HT1080 (cell line): ENCODE data around the gene ADCK2. TPM values are rescaled to one million over a fixed set of nuclear protein-coding genes. Genes with fewer than 3 reads are reported as not detected.
"Not testable (repeated sequence)": the region's sequence is repeated elsewhere in the genome, so short reads cannot be mapped to it uniquely, and the experiment has no call there.

Experiments used
- DNase-seq: peaks from one replicate; pipeline ENCODE4 v3.0.0-alpha.2; 2015; ENCODE audit warnings: low read depth
- total RNA-seq: library from RNA; depleted of rRNA; stranded (reverse); fragments of >200 nt; shearing (Covaris generic); gene quantifications from 2 replicates; pipeline ENCODE4 v1.2.3, GENCODE V29; 2014

ADCK2 gene
- total RNA-seq, 1 experiment from 2014 or later, result 27.6 TPM

GRCh38 chr7:140674356-140674800, 1.6 kb downstream of the ADCK2 start:
- DNase-seq, result no peak

DNA sequence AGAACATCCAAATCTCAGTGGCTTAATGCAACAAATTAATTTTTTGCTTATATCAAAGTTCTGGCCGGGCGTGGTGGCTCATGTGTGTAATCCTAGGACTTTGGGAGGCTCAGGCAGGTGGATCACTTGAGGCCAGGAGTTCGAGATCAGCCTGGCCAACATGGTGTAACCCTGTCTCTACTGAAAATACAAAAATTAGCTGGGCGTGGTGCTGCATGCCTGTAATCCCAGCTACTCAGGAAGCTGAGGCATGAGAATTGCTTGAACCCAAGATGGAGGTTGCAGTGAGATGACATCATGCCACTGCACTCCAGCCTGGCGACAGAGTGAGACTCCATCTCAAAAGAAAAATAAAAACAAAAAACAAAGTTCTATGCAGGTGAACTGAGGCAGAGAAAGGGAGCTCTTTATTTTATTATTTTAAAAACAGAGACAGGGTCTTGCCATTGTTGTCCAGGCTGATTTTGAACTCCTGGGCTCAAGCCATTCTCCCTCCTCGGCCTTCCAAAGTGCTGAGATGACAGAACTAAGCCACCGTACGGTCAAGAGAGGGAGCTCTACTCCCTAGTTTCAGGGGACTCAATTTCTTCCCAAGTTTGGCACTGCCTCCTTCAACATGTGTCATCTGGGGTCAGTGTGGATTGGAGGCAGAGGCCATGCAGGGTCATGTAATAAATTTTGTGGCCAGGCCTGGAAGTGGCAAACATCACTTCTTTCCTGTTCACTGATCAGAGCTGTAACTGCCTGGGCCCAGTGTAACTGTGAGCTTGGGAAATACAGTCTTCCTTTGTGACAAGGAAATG, 2.4 kb downstream of the ADCK2 start:
- DNase-seq, result peak; percentile 47

GRCh38 chr7:140675726-140676125, 3.0 kb downstream of the ADCK2 start:
- DNase-seq, result no peak

DNA sequence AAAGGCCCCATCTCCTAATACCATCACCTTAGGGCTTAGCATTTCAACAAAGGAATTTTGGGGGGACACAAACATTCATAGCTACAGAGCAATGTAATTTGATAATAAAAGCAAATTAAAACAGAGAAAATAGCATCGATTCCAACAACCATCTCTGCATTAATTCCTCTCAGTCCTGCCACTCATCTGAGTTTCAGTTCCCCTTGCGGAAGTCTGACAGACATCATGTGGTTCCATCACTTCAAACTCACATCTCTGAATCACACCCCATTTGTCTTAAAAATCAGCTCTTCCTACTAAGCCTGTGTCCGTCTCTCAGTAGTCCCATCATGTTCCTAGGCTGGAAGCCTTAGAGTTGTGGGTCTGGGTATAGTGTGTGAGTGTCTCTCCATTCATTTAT, 3.6 kb downstream of the ADCK2 start:
- DNase-seq, result no peak

DNA sequence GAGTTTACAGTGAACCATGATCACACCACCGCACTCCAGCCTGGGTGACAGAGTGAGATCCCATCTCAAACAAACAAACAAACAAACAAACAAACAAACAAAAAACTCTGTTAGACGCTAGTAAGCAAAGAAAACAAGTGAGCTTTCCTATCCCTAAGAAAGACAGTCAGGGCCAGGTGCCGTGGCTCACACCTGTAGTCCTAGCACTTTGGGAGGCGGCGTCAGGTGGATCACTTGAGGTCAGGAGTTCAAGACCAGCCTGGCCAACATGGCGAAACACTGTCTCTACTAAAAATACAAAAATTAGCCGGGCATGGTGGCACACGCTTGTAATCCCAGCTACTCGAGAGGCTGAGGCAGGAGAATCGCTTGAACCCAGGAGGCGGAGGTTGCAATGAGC, 4.2 kb downstream of the ADCK2 start:
- DNase-seq, result not testable (repeated sequence)

DNA sequence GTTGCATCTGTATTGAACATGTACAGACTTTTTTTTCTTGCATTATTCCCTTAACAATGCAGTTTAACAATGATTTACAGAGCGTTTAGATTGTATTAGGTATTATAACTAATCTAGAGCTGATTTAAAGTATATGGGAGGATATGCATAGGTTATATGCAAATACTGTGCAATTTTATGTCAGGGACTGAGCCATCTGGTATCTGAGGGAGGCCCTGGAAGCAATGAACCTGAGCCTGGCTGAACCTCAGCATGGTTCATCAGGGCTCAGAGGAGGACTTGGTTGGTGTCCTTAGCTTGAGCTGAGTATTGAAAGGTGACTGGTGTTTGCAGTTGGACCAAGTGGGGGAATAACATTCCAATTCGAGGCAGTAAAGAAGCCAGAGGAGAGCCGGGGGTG, 4.8 kb downstream of the ADCK2 start:
- DNase-seq, result no peak

- DNase-seq, result no peak
These were observed 5.5 kb downstream of the ADCK2 start for GRCh38 chr7:140678081-140678815.

- DNase-seq, result no peak
These were observed 6.0 kb downstream of the ADCK2 start for GRCh38 chr7:140678816-140679130.

GRCh38 chr7:140679186-140679585, 6.4 kb downstream of the ADCK2 start:
- no peak for DNase-seq

- DNase-seq, result no peak
These were observed 8.1 kb downstream of the ADCK2 start for GRCh38 chr7:140680886-140681285.

DNA sequence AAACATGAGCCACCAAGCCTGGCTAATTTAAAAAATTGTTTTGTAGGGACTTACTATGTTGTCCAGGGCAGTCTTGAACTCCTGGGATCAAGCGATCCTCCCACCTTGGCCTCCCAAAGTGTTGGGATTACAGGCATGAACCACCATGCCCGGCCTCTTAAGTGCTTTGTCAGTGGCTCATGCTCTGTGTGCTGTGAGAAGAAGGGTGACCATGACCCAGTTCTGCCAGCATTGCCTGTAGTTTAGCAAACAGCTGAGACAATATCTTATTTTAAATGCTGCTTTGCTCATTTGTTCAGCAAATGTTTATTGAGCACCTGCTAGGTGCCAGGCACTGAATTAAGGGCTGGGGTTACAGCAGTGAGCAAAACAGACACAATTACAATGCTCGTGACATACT, 9.0 kb downstream of the ADCK2 start:
- no peak for DNase-seq

- DNase-seq, result no peak
These were observed 10.9 kb downstream of the ADCK2 start for GRCh38 chr7:140683657-140684056.

DNA sequence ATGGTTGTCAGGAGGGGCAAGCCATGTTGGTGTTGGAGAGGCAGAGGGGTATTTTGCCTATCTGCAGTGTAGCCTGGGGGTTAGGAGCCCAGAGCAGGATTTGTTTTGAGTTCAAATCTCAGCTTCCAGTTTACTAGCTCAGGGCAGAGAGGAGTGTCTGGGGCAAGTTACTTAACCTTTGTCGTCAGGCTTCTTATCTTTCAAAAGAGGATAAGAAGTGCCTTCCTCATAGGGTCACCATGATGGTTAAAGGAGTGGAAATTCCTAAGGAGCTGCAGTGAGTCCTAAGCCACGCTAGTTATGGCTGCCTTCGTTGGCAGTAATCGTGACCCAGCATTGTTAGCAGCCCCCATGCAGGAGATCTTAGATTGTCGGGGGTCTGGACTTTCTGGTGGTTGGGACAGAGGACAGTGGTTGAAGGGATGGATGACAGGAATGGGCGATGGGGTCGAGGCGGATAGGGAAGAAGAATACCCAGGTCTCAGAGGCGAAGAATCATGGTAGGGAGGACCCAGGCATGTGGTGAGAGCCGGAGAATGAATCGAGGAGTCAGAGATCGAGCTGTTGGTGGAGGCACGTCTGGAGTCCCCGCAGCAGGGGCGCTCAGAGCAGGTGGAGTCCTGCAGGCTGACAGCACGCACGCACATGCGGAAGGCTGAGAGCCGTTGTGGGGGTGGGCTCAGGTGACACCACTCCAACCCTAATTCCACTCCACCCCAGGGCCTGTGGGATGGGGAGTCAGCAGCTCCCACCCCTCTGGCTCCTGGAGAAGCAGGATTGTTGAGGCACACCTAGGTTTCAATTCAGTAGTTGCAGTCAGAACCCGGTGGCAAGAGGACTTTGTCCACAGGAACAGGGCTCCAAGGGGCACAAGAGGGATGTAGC, 11.6 kb downstream of the ADCK2 start:
- no peak for DNase-seq

DNA sequence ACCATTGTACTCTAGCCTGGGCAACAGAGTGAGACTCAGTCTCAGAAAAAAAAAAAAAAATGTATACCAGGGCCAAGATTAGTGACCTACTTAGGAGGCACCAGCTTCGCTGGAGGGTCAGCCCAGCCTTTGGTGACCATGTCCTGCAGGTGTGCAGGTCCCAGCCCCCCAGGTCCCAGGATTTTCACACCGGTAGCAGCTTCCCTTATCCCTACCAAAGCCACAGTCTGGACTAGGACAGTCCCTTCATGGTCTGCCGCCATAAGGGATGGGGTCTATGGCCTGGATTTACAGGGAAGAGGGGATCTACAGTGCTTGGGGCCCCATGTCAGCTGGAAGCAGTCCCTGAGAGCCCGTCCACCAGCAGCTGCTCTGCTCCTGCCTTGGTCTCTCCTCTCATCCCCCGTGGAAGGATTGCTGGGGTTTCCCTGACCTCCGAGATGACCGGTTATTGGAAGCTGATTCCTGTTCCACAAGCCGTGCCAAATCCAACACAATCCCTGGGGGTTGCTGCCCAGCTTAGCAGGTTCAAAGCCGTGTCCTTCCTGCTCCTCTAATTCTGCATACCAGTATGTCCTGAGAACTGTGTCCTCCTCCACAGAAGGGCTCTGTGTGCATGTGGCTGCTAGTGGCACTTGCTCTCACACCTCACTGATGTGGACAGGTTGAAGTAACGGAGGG, 12.8 kb downstream of the ADCK2 start:
- DNase-seq, result no peak

DNA sequence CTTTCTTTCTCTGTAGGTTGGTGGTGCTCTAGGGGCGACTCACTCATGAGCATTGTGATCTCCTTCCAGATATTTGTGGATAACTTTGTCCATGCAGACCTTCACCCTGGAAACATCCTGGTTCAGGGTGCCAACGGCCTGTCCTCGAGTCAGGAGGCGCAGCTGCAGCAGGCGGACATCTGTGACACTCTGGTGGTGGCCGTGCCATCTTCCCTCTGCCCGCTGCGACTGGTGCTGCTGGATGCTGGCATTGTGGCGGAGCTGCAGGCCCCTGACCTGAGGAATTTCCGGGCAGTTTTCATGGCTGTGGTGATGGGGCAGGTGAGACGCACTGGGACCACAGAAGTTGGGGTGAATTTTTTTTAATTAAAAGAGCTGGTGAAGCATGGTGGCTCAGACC, 14.2 kb downstream of the ADCK2 start:
- no peak for DNase-seq

DNA sequence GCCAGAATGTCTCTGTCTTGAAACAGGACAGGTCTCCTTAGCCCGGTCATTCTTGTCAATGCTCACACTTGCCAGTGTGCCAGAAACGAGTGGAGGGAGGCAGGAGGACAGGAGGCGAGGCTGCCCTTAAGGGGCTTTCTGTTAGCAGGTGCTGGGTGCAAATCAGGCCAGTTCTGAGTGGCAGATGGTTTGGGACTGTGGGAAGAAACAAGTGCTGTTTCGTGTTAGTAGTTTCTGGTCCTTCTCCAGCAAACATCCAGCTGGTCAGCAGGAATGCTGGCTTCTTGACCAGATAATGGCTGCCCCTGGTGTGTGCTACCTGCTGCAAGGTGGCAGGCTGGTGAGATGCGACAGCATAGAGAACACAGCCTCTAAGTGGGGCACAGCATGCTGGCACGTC, 15.6 kb downstream of the ADCK2 start:
- no peak for DNase-seq

DNA sequence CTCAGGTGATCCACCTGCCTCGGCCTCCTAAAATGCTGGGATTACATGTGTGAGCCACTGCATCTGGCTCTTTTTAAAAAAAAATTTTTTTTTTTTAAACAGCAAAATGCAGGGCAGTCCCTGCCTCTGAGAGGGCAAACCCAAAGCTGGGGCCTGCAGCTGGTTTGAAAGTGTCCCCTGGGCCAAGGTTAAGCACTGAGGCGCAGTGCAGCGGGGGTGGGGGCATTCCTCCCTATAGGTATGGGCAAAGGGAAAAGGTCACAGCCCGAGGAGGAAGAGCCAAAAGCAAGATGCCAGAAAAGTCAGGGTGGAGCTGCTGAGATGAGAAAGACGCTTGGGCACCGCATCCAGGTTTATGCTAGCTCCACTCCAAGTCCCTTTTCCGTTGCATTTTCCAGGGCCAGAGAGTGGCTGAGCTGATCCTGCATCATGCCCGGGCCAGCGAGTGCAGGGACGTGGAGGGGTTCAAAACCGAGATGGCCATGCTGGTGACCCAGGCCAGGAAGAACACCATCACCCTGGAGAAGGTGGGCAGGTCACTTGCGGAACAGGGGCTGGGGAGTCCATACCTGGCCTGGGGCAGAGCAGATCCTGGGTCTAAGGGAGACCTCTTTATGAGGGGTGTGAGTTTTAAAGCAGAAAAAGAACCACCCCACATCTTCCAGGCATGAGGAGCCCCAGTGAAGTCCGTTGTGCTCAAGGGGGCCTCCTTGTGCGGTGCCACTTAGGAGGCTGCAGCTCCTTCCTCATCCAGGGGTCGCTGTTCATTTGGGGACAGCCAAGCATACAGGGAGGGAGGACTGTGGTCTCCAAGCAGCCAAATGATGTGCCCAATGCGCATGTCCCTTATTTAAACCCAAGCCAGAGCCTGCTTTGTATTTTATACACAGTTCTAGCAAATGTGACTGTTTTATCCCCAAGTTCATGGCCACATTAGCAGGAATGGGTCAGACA, 16.7 kb downstream of the ADCK2 start:
- DNase-seq, result no peak

- no peak for DNase-seq
These were observed 18.8 kb downstream of the ADCK2 start for GRCh38 chr7:140691376-140692045.

DNA sequence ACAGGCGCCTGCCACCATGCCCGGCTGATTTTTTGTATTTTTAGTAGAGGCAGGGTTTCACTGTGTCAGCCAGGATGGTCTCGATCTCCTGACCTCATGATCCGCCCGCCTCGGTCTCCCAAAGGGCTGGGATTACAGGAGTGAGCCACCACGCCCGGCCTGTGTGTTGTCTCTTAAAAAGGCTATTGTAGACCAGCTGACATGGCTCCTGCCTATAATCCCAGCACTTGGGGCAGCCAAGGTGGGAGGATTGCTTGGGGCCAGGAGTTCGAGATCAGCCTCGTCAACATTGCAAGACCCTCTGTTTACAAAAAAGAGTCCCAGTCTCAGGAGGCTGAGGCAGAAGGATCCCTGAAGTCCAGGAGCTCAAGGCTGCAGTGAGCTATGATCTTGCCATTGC, 21.1 kb downstream of the ADCK2 start:
- not testable (repeated sequence) for DNase-seq

DNA sequence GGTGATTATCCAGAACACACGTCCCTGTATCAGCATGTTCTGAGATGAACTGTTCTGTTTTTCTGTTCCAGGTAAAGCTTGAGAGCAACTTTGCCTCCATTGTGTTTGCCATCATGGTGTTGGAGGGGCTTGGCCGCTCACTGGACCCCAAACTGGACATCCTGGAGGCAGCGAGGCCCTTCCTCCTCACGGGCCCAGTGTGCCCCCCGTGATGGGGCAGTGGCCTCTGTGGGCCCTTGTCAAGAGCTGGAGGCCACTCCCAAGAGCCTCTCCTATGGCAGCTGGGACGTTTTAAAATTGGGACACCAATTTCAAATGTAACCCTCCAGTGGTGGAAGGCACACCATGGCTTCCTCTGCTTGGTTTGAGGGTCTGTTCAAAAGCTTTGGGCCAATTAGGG, 21.8 kb downstream of the ADCK2 start:
- no peak for DNase-seq
